ENCODE data around the gene CNNM2.

GRCh38 chr10:103040418-103040817 is 122.3 kb downstream of the CNNM2 start:
- TF ChIP-seq POLR2A (IDR thresholded peaks at IDR 0.05; ENCODE audit: low read depth, low read length), result no peak
- TF ChIP-seq POLR2AphosphoS5 (IDR thresholded peaks at IDR 0.05; ENCODE audit: low read depth, low read length), result no peak
